HEK293 (cell line): Measurements from ENCODE around the gene IREB2.

Experiments
- SETDB1 ChIP-seq: IDR thresholded peaks from one replicate; pipeline ENCODE4 v1.6.1; 2017; ENCODE audit warnings: mild to moderate bottlenecking, low read length, moderate library complexity, mixed read lengths; ENCODE audit not compliant: insufficient read length
- SP2 ChIP-seq: fragments of 450-650 bp; formaldehyde crosslinking; IDR thresholded peaks from 2 replicates; pipeline ENCODE4 v1.5.1; 2016; ENCODE audit warnings: missing biosample characterization, missing genetic modification characterization
- YY1 ChIP-seq: fragments of 450-650 bp; formaldehyde crosslinking; IDR thresholded peaks from 2 replicates; pipeline ENCODE4 v1.5.1; 2018; ENCODE audit warnings: missing biosample characterization, missing genetic modification characterization
- ZFP69B ChIP-seq: fragments of 450-650 bp; formaldehyde crosslinking; IDR thresholded peaks from 2 replicates; pipeline ENCODE4 v1.5.1; 2016; ENCODE audit warnings: missing biosample characterization, missing genetic modification characterization
- ZNF121 ChIP-seq: fragments of 450-650 bp; formaldehyde crosslinking; IDR thresholded peaks from 2 replicates; pipeline ENCODE4 v1.5.1; 2016; ENCODE audit warnings: missing biosample characterization, missing genetic modification characterization
- ZNF274 ChIP-seq, 2 experiments: fragments of 200-500 bp in 1 of 2; fragments of 450-650 bp in 1 of 2; sonication (Bioruptor generic) in 1 of 2; formaldehyde crosslinking in 1 of 2; IDR thresholded peaks; 2 replicates each; pipeline versions ENCODE4 v1.5.1 to v1.6.1; 2014 to 2016; ENCODE audit warnings: borderline replicate concordance in 1 of 2, inconsistent platforms in 1 of 2, low read length in 1 of 2, missing biosample characterization in 1 of 2, missing genetic modification characterization in 1 of 2
- TF ChIP-seq, protein P1 (sequence below): fragments of 450-650 bp; formaldehyde crosslinking; IDR thresholded peaks from 2 replicates; pipeline ENCODE4 v1.5.1; 2016; ENCODE audit warnings: missing biosample characterization, missing genetic modification characterization
- TF ChIP-seq, protein P2 (sequence below): fragments of 450-650 bp; formaldehyde crosslinking; IDR thresholded peaks from 2 replicates; pipeline ENCODE4 v1.5.1; 2017; ENCODE audit warnings: missing biosample characterization, missing genetic modification characterization
- TF ChIP-seq, protein P3 (sequence below): fragments of 450-650 bp; formaldehyde crosslinking; IDR thresholded peaks from 2 replicates; pipeline ENCODE4 v1.5.1; 2016; ENCODE audit warnings: missing biosample characterization, missing genetic modification characterization
- TF ChIP-seq, protein P4 (sequence below): fragments of 450-650 bp; formaldehyde crosslinking; IDR thresholded peaks from 2 replicates; pipeline ENCODE4; 2016; ENCODE audit warnings: missing biosample characterization, missing genetic modification characterization

DNA sequence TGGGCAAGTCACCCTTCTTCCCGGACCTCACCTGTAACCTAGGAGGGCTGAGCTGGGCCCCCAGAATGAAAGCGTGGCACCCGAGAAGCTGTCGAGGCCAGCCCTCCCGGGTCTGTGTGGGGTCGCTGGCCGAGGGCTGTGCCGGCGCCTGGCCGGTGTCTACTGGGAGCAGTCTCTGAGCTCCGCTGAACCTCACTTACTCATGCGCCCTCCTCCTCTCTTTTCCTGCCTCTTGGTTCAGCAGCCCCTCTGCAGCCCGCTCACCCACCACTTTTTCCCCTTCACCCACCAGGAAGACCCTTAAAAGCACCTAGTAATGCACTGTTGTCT is 69.8 kb downstream of the IREB2 start:
- TF ChIP-seq, protein P1, sequence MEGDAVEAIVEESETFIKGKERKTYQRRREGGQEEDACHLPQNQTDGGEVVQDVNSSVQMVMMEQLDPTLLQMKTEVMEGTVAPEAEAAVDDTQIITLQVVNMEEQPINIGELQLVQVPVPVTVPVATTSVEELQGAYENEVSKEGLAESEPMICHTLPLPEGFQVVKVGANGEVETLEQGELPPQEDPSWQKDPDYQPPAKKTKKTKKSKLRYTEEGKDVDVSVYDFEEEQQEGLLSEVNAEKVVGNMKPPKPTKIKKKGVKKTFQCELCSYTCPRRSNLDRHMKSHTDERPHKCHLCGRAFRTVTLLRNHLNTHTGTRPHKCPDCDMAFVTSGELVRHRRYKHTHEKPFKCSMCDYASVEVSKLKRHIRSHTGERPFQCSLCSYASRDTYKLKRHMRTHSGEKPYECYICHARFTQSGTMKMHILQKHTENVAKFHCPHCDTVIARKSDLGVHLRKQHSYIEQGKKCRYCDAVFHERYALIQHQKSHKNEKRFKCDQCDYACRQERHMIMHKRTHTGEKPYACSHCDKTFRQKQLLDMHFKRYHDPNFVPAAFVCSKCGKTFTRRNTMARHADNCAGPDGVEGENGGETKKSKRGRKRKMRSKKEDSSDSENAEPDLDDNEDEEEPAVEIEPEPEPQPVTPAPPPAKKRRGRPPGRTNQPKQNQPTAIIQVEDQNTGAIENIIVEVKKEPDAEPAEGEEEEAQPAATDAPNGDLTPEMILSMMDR (tag by site-specific recombination): no peak
- TF ChIP-seq, protein P2, sequence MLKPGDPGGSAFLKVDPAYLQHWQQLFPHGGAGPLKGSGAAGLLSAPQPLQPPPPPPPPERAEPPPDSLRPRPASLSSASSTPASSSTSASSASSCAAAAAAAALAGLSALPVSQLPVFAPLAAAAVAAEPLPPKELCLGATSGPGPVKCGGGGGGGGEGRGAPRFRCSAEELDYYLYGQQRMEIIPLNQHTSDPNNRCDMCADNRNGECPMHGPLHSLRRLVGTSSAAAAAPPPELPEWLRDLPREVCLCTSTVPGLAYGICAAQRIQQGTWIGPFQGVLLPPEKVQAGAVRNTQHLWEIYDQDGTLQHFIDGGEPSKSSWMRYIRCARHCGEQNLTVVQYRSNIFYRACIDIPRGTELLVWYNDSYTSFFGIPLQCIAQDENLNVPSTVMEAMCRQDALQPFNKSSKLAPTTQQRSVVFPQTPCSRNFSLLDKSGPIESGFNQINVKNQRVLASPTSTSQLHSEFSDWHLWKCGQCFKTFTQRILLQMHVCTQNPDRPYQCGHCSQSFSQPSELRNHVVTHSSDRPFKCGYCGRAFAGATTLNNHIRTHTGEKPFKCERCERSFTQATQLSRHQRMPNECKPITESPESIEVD (tag by site-specific recombination): no peak
- TF ChIP-seq ZNF274 (IDR thresholded peaks at IDR 0.05; ENCODE audit: low read length): no peak
- no peak for TF ChIP-seq ZNF274 (tag by site-specific recombination; IDR thresholded peaks at IDR 0.05; ENCODE audit: borderline replicate concordance)
- TF ChIP-seq, protein P3, sequence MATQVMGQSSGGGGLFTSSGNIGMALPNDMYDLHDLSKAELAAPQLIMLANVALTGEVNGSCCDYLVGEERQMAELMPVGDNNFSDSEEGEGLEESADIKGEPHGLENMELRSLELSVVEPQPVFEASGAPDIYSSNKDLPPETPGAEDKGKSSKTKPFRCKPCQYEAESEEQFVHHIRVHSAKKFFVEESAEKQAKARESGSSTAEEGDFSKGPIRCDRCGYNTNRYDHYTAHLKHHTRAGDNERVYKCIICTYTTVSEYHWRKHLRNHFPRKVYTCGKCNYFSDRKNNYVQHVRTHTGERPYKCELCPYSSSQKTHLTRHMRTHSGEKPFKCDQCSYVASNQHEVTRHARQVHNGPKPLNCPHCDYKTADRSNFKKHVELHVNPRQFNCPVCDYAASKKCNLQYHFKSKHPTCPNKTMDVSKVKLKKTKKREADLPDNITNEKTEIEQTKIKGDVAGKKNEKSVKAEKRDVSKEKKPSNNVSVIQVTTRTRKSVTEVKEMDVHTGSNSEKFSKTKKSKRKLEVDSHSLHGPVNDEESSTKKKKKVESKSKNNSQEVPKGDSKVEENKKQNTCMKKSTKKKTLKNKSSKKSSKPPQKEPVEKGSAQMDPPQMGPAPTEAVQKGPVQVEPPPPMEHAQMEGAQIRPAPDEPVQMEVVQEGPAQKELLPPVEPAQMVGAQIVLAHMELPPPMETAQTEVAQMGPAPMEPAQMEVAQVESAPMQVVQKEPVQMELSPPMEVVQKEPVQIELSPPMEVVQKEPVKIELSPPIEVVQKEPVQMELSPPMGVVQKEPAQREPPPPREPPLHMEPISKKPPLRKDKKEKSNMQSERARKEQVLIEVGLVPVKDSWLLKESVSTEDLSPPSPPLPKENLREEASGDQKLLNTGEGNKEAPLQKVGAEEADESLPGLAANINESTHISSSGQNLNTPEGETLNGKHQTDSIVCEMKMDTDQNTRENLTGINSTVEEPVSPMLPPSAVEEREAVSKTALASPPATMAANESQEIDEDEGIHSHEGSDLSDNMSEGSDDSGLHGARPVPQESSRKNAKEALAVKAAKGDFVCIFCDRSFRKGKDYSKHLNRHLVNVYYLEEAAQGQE (tag by site-specific recombination): no peak
- no peak for TF ChIP-seq YY1
- no peak for TF ChIP-seq ZNF121
- no peak for TF ChIP-seq SP2
- TF ChIP-seq, protein P4, sequence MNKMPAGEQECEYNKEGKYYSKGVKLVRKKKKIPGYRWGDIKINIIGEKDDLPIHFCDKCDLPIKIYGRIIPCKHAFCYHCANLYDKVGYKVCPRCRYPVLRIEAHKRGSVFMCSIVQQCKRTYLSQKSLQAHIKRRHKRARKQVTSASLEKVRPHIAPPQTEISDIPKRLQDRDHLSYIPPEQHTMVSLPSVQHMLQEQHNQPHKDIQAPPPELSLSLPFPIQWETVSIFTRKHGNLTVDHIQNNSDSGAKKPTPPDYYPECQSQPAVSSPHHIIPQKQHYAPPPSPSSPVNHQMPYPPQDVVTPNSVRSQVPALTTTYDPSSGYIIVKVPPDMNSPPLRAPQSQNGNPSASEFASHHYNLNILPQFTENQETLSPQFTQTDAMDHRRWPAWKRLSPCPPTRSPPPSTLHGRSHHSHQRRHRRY (tag by site-specific recombination): no peak
- no peak for TF ChIP-seq ZFP69B (tag by site-specific recombination)
- no peak for TF ChIP-seq SETDB1
